WERI-Rb-1 (cell line): Measurements from ENCODE around the gene LATS2.

Source experiments
- DNase-seq: peaks from one replicate; pipeline ENCODE4 v3.0.0-alpha.2; 2020
- H3K27ac ChIP-seq: fragments of 250-450 bp; sonication (Bioruptor Pico); 2 replicates; pipeline ENCODE4 v1.5.1; 2020; ENCODE audit warnings: mild to moderate bottlenecking, moderate library complexity
- H3K27me3 ChIP-seq: fragments of 250-450 bp; sonication (Bioruptor Pico); 2 replicates; pipeline ENCODE4 v1.5.1; 2021; ENCODE audit warnings: mild to moderate bottlenecking, low read depth, moderate library complexity; ENCODE audit not compliant: insufficient read depth, severe bottlenecking
- H3K36me3 ChIP-seq: fragments of 250-450 bp; sonication (Bioruptor Pico); 2 replicates; pipeline ENCODE4 v1.5.1; 2020; ENCODE audit warnings: mild to moderate bottlenecking, moderate library complexity
- H3K4me3 ChIP-seq: 2 replicates; pipeline ENCODE4 v1.5.1; 2011; ENCODE audit warnings: low read depth, mild to moderate bottlenecking, control low read depth, low read length
- H3K9me3 ChIP-seq: fragments of 250-450 bp; sonication (Bioruptor Pico); 2 replicates; pipeline ENCODE4 v1.5.1; 2021; ENCODE audit warnings: mild to moderate bottlenecking, moderate library complexity; ENCODE audit not compliant: severe bottlenecking
- TF ChIP-seq, protein P1 (sequence below): IDR thresholded peaks from 2 replicates; pipeline ENCODE4 v1.5.1; 2011; ENCODE audit warnings: low read depth, mild to moderate bottlenecking, control low read depth, inconsistent platforms, low read length

The LATS2 gene

GRCh38 chr13:20997301-20998161 lies 63.9 kb downstream of the LATS2 start:
- Histone ChIP-seq H3K27me3 (no peaks in the 10 kb centered on the region), H3K9me3 (peaks cover 2% of the 10 kb centered on the region), H3K27ac (no peak overlapping the region), H3K36me3 (no peaks in the 10 kb centered on the region; the same call in 1 of the 2 replicates), H3K4me3 (no peak overlapping the region)
- no peak for DNase-seq
- TF ChIP-seq, protein P1, sequence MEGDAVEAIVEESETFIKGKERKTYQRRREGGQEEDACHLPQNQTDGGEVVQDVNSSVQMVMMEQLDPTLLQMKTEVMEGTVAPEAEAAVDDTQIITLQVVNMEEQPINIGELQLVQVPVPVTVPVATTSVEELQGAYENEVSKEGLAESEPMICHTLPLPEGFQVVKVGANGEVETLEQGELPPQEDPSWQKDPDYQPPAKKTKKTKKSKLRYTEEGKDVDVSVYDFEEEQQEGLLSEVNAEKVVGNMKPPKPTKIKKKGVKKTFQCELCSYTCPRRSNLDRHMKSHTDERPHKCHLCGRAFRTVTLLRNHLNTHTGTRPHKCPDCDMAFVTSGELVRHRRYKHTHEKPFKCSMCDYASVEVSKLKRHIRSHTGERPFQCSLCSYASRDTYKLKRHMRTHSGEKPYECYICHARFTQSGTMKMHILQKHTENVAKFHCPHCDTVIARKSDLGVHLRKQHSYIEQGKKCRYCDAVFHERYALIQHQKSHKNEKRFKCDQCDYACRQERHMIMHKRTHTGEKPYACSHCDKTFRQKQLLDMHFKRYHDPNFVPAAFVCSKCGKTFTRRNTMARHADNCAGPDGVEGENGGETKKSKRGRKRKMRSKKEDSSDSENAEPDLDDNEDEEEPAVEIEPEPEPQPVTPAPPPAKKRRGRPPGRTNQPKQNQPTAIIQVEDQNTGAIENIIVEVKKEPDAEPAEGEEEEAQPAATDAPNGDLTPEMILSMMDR: no peak

DNA sequence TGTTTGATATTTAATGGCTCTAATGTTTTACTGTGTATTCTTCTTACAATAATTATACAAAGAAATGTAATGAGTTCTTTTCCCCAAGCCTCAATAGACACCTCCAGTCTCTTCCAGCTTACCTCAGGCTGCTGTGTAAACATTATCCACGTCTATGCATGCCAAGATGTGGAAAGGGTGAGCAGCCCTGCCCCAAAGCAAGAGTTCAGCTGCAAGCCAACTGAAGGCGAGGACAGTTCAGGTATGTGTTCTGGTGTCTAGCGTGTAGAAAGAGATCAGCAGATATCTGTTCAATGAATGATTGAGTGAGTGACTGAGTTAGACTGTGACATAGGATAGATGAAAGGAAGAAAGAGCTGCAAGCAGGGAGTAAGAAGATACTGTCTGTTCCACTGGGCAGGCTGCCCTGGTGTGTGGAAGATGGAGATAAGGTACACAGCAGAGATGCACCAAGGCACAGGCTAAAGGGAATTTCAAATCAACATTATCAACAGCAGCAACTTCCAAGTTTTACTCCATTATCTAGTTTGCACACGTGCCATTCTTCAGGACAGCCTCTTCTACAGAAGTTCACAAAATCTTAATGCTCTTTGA lies 66.0 kb downstream of the LATS2 start:
- H3K27ac ChIP-seq: no peak overlapping the region
- TF ChIP-seq, protein P1: no peak
- no peak for DNase-seq
- H3K36me3 ChIP-seq: no peaks in the 10 kb centered on the region
- H3K9me3 ChIP-seq: no peaks in the 10 kb centered on the region
- H3K27me3 ChIP-seq: no peaks in the 10 kb centered on the region
- H3K4me3 ChIP-seq: no peak overlapping the region

DNA sequence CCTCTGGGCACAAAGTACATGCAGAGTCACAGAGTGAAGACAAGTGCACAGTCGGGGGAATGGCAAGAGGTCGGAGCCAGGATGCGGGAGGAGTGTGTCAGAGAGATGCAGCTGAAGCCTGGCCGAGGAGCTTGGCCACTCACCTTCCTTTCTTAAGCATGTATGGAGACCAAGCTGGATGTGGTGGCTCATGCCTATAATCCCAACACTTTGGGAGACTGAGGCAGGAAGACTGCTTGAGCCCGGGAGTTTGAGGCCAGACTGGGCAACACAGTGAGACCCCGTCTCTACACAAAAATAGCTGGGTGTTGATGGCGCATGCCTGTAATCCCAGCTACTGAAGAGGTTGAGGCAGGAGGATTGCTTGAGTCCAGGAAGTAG lies 67.0 kb downstream of the LATS2 start:
- H3K9me3 ChIP-seq: no peaks in the 10 kb centered on the region
- no peaks in the 10 kb centered on the region for H3K27me3 ChIP-seq
- no peak overlapping the region for H3K27ac ChIP-seq
- DNase-seq: no peak
- TF ChIP-seq, protein P1: no peak
- H3K4me3 ChIP-seq: no peak overlapping the region
- H3K36me3 ChIP-seq: no peaks in the 10 kb centered on the region

GRCh38 chr13:20993661-20994440 lies 67.5 kb downstream of the LATS2 start:
- H3K27ac ChIP-seq: no peak overlapping the region
- TF ChIP-seq, protein P1: no peak
- H3K4me3 ChIP-seq: no peak overlapping the region
- H3K36me3 ChIP-seq: no peaks in the 10 kb centered on the region
- no peak for DNase-seq
- H3K9me3 ChIP-seq: no peaks in the 10 kb centered on the region
- H3K27me3 ChIP-seq: no peaks in the 10 kb centered on the region

DNA sequence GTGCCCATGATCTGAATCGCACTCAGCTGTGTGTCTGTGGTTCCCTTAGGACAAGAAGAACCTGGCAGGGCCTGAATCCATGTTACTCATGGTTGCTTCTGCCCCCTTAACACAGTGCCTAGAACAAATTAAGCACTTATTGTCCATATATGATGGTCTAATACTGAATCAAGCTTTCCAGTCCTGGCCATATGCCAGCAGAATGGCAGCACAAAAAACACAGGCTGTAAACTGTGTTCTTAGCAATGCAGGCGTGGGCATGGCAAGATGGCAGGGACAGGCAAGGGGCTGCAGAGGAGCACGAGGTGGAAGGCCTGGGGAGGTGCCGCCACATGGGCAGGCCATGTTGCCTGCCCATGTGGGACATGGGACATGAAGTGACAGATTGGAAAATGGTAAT lies 68.2 kb downstream of the LATS2 start:
- TF ChIP-seq, protein P1: no peak
- Histone ChIP-seq H3K36me3 (no peaks in the 10 kb centered on the region), H3K9me3 (no peaks in the 10 kb centered on the region)

More for the DNA sequence above, 68.2 kb downstream of the LATS2 start:
- H3K4me3 ChIP-seq: no peak overlapping the region
- no peaks in the 10 kb centered on the region for H3K27me3 ChIP-seq
- no peak overlapping the region for H3K27ac ChIP-seq
- no peak for DNase-seq
